GM19324 (cell line): Measurements from ENCODE around the gene ZNF862.

ENCODE experiments used
- ATAC-seq: cut with Tn5 transposase; IDR thresholded peaks from one replicate; pipeline ENCODE4 v1.9.1; 2021; ENCODE audit warnings: mild to moderate bottlenecking, moderate library complexity; ENCODE audit not compliant: unreplicated experiment, low FRiP score

ZNF862 gene

GRCh38 chr7:149838224-149838991 lies at the start of gene ZNF862:
Gene ZNF862, plus strand, starts transcription at chr7:149838375. Its CDS starts 237 bp downstream, at chr7:149838612.
- peak; percentile 99 for ATAC-seq

GRCh38 chr7:149789101-149789500 lies 49.1 kb upstream of the ZNF862 start:
- ATAC-seq = no peak

GRCh38 chr7:149790146-149790548 lies 48.0 kb upstream of the ZNF862 start:
- no peak for ATAC-seq

GRCh38 chr7:149790754-149791360 lies 47.3 kb upstream of the ZNF862 start:
- no peak for ATAC-seq

- ATAC-seq = no peak
Measured at GRCh38 chr7:149791411-149792219, 46.6 kb upstream of the ZNF862 start.

GRCh38 chr7:149792220-149792595 lies 46.0 kb upstream of the ZNF862 start:
- no peak for ATAC-seq

GRCh38 chr7:149793261-149793660 lies 44.9 kb upstream of the ZNF862 start:
- ATAC-seq = no peak

GRCh38 chr7:149794661-149795060 lies 43.5 kb upstream of the ZNF862 start:
- no peak for ATAC-seq

- ATAC-seq = no peak
Measured at GRCh38 chr7:149795126-149795525, 43.0 kb upstream of the ZNF862 start.

GRCh38 chr7:149796287-149796860 lies 41.8 kb upstream of the ZNF862 start:
- ATAC-seq = no peak

- no peak for ATAC-seq
Measured at GRCh38 chr7:149797771-149798170, 40.4 kb upstream of the ZNF862 start.

GRCh38 chr7:149799397-149800168 lies 38.6 kb upstream of the ZNF862 start:
- ATAC-seq = no peak

- ATAC-seq = no peak
Measured at GRCh38 chr7:149800169-149800555, 38.0 kb upstream of the ZNF862 start.

GRCh38 chr7:149801002-149801566 lies 37.1 kb upstream of the ZNF862 start:
- ATAC-seq = no peak

- ATAC-seq = no peak
Measured at GRCh38 chr7:149801816-149802215, 36.4 kb upstream of the ZNF862 start.

GRCh38 chr7:149802966-149803365 lies 35.2 kb upstream of the ZNF862 start:
- ATAC-seq = no peak

- ATAC-seq = no peak
Measured at GRCh38 chr7:149803551-149804074, 34.6 kb upstream of the ZNF862 start.

- ATAC-seq = no peak
Measured at GRCh38 chr7:149804106-149804505, 34.1 kb upstream of the ZNF862 start.

- no peak for ATAC-seq
Measured at GRCh38 chr7:149806726-149807125, 31.4 kb upstream of the ZNF862 start.

- ATAC-seq = no peak
Measured at GRCh38 chr7:149808311-149808710, 29.9 kb upstream of the ZNF862 start.
